HCT116 (cell line): ENCODE measurements around the gene ATP2B3. TPM values are rescaled to one million over a fixed set of nuclear protein-coding genes. Genes with fewer than 3 reads are reported as not detected.

ENCODE experiments used
- ATAC-seq: fragments of 200-7000 bp; cut with Tn5 transposase; 2 replicates; pipeline ENCODE4 v1.9.1; 2020; ENCODE audit warnings: mild to moderate bottlenecking, moderate library complexity
- BruUV-seq: library from RNA; stranded (reverse); fragments of 400-500 nt; replicated peaks from 2 replicates; lab custom pipeline; 2021; lab: Mats Ljungman, UMichigan
- CTCF ChIA-PET: fragments of 300-600 bp; sonication (Branson Sonifier 250); formaldehyde crosslinking; loops from one replicate; lab custom pipeline; 2021; ENCODE audit warnings: antibody characterized with exemption; lab: Charles Lee
- POLR2A ChIA-PET: fragments of 300-600, 350-600 bp; sonication (Branson Sonifier 250); formaldehyde crosslinking; loops from one replicate; lab custom pipeline; 2021; ENCODE audit warnings: antibody characterized with exemption; lab: Charles Lee
- RAD21 ChIA-PET, 2 experiments: fragments of 300-600 bp; sonication (Branson Sonifier 250); formaldehyde crosslinking; loops; one replicate each; lab custom pipeline; 2023; ENCODE audit warnings: low total read pairs in 2 of 2; ENCODE audit not compliant: uncharacterized antibody in 2 of 2, unreplicated experiment in 2 of 2, low non-redundant PET in 1 of 2; lab: Charles Lee
- DNase-seq: peaks from one replicate; pipeline ENCODE4 v3.0.0-alpha.2; 2010; ENCODE audit warnings: low read depth, low spot score
- H2AFZ ChIP-seq: fragments of 200-600 bp; shearing (Covaris generic), sonication (generic); 2 replicates; pipeline ENCODE4 v1.6.1; 2017; ENCODE audit warnings: low read depth, mixed run types, mixed read lengths, antibody characterized with exemption, low read length; ENCODE audit not compliant: poor library complexity, severe bottlenecking
- H3K27ac ChIP-seq: 2 replicates; pipeline ENCODE4 v1.5.1; 2012; ENCODE audit warnings: low read depth, low read length
- H3K27me3 ChIP-seq: fragments of 200-600 bp; sonication (generic); 2 replicates; pipeline ENCODE4 v1.6.1; 2016; ENCODE audit warnings: mixed run types, low read length, mixed read lengths; ENCODE audit not compliant: insufficient read depth
- H3K36me3 ChIP-seq, 2 experiments: fragments of 200-500 bp in 1 of 2; fragments of 200-600 bp in 1 of 2; sonication (Bioruptor generic) in 1 of 2; sonication (generic) in 1 of 2; 2 replicates each; pipeline versions ENCODE4 v1.5.1 to v1.6.1; 2014 to 2016; ENCODE audit warnings: low read length in 2 of 2, inconsistent platforms in 1 of 2, mixed read lengths in 1 of 2, mixed run types in 1 of 2; ENCODE audit not compliant: insufficient read depth in 2 of 2, control insufficient read depth in 1 of 2
- H3K4me1 ChIP-seq, 2 experiments: fragments of 200-600 bp in 1 of 2; sonication (generic) in 1 of 2; 2 replicates each; pipeline versions ENCODE4 v1.5.1 to v1.6.1; 2012 to 2017; ENCODE audit warnings: low read length in 2 of 2, inconsistent platforms in 1 of 2, mild to moderate bottlenecking in 1 of 2, mixed read lengths in 1 of 2, mixed run types in 1 of 2, moderate library complexity in 1 of 2; ENCODE audit not compliant: insufficient read depth in 2 of 2, control insufficient read depth in 1 of 2
- H3K4me2 ChIP-seq: fragments of 200-600 bp; sonication (generic); 2 replicates; pipeline ENCODE4 v1.6.1; 2017; ENCODE audit warnings: mixed run types, low read length, mixed read lengths
- H3K4me3 ChIP-seq, 2 experiments: fragments of 200-600 bp in 1 of 2; sonication (generic) in 1 of 2; replicated peaks in 1 of 2; 2 replicates each; pipeline ENCODE4 v1.5.1; 2011 to 2016; ENCODE audit warnings: low read length in 2 of 2, control low read depth in 1 of 2, low read depth in 1 of 2, mild to moderate bottlenecking in 1 of 2, mixed read lengths in 1 of 2, mixed run types in 1 of 2
- H3K79me2 ChIP-seq: fragments of 200-600 bp; sonication (generic); 2 replicates; pipeline ENCODE4 v1.6.1; 2017; ENCODE audit warnings: mild to moderate bottlenecking, mixed run types, low read length, moderate library complexity, mixed read lengths; ENCODE audit not compliant: insufficient read depth
- H3K9ac ChIP-seq: fragments of 200-600 bp; sonication (generic); 2 replicates; pipeline ENCODE4 v1.6.1; 2016; ENCODE audit warnings: low read length, mixed read lengths
- H3K9me2 ChIP-seq: fragments of 200-600 bp; sonication (generic), shearing (Covaris generic); 2 replicates; pipeline ENCODE4 v1.6.1; 2017; ENCODE audit warnings: mixed run types, mild to moderate bottlenecking, moderate library complexity; ENCODE audit not compliant: insufficient read depth
- H3K9me3 ChIP-seq, 2 experiments: fragments of 200-500 bp in 1 of 2; fragments of 200-600 bp in 1 of 2; sonication (Bioruptor generic) in 1 of 2; sonication (generic) in 1 of 2; 2 replicates each; pipeline ENCODE4 v1.6.1; 2014 to 2017; ENCODE audit warnings: low read length in 2 of 2, mixed read lengths in 2 of 2, inconsistent platforms in 1 of 2, low read depth in 1 of 2, mild to moderate bottlenecking in 1 of 2, mixed run types in 1 of 2, moderate library complexity in 1 of 2; ENCODE audit not compliant: control insufficient read depth in 1 of 2, insufficient read depth in 1 of 2
- H4K20me1 ChIP-seq: fragments of 200-600 bp; sonication (generic), shearing (Covaris generic); 2 replicates; pipeline ENCODE4 v1.6.1; 2017; ENCODE audit warnings: mixed run types, mild to moderate bottlenecking, moderate library complexity; ENCODE audit not compliant: insufficient read depth
- CBX3 ChIP-seq: IDR thresholded peaks from 2 replicates; pipeline ENCODE4 v1.6.1; 2012; ENCODE audit warnings: low read depth
- CEBPB ChIP-seq: IDR thresholded peaks from 2 replicates; pipeline ENCODE4 v1.6.1; 2012; ENCODE audit warnings: low read depth
- CTCF ChIP-seq, 3 experiments: fragments of 200-600 bp in 1 of 3; sonication (generic) in 1 of 3; IDR thresholded peaks in 2 of 3; conservative IDR thresholded peaks in 1 of 3; 2 replicates each; pipeline ENCODE4 v1.5.1; 2012 to 2017; ENCODE audit warnings: low read depth in 2 of 3, low read length in 2 of 3, antibody characterized with exemption in 1 of 3, borderline replicate concordance in 1 of 3, control low read depth in 1 of 3, mild to moderate bottlenecking in 1 of 3, mixed read lengths in 1 of 3, mixed run types in 1 of 3, moderate library complexity in 1 of 3; ENCODE audit not compliant: insufficient read depth in 1 of 3
- ELF1 ChIP-seq: IDR thresholded peaks from 2 replicates; pipeline ENCODE4 v1.6.1; 2012; ENCODE audit warnings: low read depth, borderline replicate concordance
- EZH2 ChIP-seq: fragments of 200-600 bp; sonication (generic); IDR thresholded peaks from 2 replicates; pipeline ENCODE4 v1.6.1; 2017; ENCODE audit warnings: antibody characterized with exemption, mixed run types
- EZH2phosphoT487 ChIP-seq: fragments of 200-600 bp; IDR thresholded peaks from 2 replicates; pipeline ENCODE4 v1.6.1; 2018; ENCODE audit warnings: antibody characterized with exemption, borderline replicate concordance
- FOSL1 ChIP-seq: IDR thresholded peaks from 2 replicates; pipeline ENCODE4 v1.6.1; 2012; ENCODE audit warnings: low read depth
- MAX ChIP-seq: IDR thresholded peaks from 2 replicates; pipeline ENCODE4 v1.6.1; 2012
- POLR2AphosphoS5 ChIP-seq: IDR thresholded peaks from 2 replicates; pipeline ENCODE4 v1.6.1; 2011; ENCODE audit warnings: mild to moderate bottlenecking, low read depth, low read length, moderate library complexity
- REST ChIP-seq: IDR thresholded peaks from 2 replicates; pipeline ENCODE4 v1.6.1; 2012; ENCODE audit warnings: low read depth
- SP1 ChIP-seq: IDR thresholded peaks from 2 replicates; pipeline ENCODE4 v1.6.1; 2012; ENCODE audit warnings: low read depth
- SRF ChIP-seq: IDR thresholded peaks from 2 replicates; pipeline ENCODE4 v1.6.1; 2012; ENCODE audit warnings: low read depth
- ZBTB33 ChIP-seq: IDR thresholded peaks from 2 replicates; pipeline ENCODE4 v1.6.1; 2011; ENCODE audit warnings: mild to moderate bottlenecking, low read length, moderate library complexity; ENCODE audit not compliant: insufficient replicate concordance; ENCODE audit errors: extremely low read depth
- intact Hi-C: fragments of 100-400 bp; cut with micrococcal nuclease; formaldehyde crosslinking; loops from 2 replicates; pipeline ENCODE4 v1.10.0; 2022
- total RNA-seq: library from RNA; stranded (reverse); gene quantifications from one replicate; pipeline ENCODE4 v1.2.1, GENCODE V29; 2021; ENCODE audit not compliant: unreplicated experiment

The ATP2B3 gene
- total RNA-seq, 1 experiment from 2014 or later: not detected

- H2AFZ ChIP-seq: no peak overlapping the region
- no peaks in the 10 kb centered on the region for H3K27me3 ChIP-seq
- H3K27ac ChIP-seq: no peak overlapping the region
- H3K4me3 ChIP-seq: no peak overlapping the region
- no peak overlapping the region for H3K4me2 ChIP-seq
- RAD21 ChIA-PET: no interaction called here
- no peak for TF ChIP-seq EZH2phosphoT487
- TF ChIP-seq ELF1: no peak
- no peak for TF ChIP-seq FOSL1
- no peak for TF ChIP-seq REST
- TF ChIP-seq CBX3: no peak
- no peak for TF ChIP-seq CEBPB
- no peak for TF ChIP-seq ZBTB33
- TF ChIP-seq SRF: no peak
- no peak for TF ChIP-seq EZH2
- no peak for TF ChIP-seq POLR2AphosphoS5
- no peak for TF ChIP-seq CTCF (IDR thresholded peaks at IDR 0.05 in 2 of 3, conservative IDR thresholded peaks at IDR 0.05 in 1 of 3; ENCODE audit: borderline replicate concordance in 1 of 3, insufficient read depth in 1 of 3, low read depth in 2 of 3, low read length in 2 of 3)
- no peak for TF ChIP-seq SP1
- TF ChIP-seq MAX: no peak
- H3K4me1 ChIP-seq: no peaks in the 10 kb centered on the region
- H3K9ac ChIP-seq: no peak overlapping the region
- intact Hi-C loops: loop anchor here (5.0 kb wide), 1 partner anchor 147 kb away; no protein-coding TSS in a partner anchor
- POLR2A ChIA-PET: no interaction called here
- no peaks in the 10 kb centered on the region for H3K36me3 ChIP-seq
- H4K20me1 ChIP-seq: no peaks in the 10 kb centered on the region
- H3K9me2 ChIP-seq: no peaks in the 10 kb centered on the region
- ATAC-seq (no peak), DNase-seq (no peak)
- BruUV-seq: no TSS peak
- CTCF ChIA-PET: no interaction called here
- no peaks in the 10 kb centered on the region for H3K79me2 ChIP-seq
- H3K9me3 ChIP-seq: no peaks in the 10 kb centered on the region
Observed at GRCh38 chrX:153560000-153560399, 42.6 kb downstream of the ATP2B3 start.
